Lung microvascular endothelial cell (primary cell): ENCODE data around the gene MAN2A1. TPM values are rescaled to one million over a fixed set of nuclear protein-coding genes. Genes with fewer than 3 reads are reported as not detected.

ENCODE experiments used
- DNase-seq, 2 donors: peaks; one replicate each; pipeline versions ENCODE4 v3.0.0 to v3.0.0-alpha.2; 2010; ENCODE audit warnings: low read depth in 2 of 2
- total RNA-seq: library from RNA; depleted of rRNA; stranded (reverse); fragments of >200 nt; gene quantifications from 2 replicates; pipeline ENCODE4 v1.2.1, GENCODE V29; 2014

Gene MAN2A1
- total RNA-seq, 1 donor from 2014 or later: 45.4 TPM

DNA sequence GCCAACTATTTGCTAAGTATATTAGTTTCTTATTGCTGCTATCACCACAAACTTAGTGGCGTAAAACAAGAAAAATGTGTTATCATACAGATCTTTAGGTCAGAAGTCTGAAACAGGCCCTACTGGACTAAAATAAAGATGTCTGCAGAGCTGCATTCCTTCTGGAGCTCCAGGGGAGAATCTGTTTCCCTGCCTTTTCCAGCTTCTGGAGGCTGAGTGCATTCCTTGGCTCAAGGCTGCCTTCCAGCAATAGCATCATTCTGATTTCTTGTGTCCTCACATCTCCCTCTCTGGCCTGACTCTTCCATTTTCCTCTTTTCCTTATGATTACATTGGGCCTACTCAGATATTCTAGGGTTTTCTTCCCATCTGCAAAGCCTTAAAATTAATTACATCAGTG lies 15.9 kb downstream of the MAN2A1 start:
- no peak for DNase-seq

DNA sequence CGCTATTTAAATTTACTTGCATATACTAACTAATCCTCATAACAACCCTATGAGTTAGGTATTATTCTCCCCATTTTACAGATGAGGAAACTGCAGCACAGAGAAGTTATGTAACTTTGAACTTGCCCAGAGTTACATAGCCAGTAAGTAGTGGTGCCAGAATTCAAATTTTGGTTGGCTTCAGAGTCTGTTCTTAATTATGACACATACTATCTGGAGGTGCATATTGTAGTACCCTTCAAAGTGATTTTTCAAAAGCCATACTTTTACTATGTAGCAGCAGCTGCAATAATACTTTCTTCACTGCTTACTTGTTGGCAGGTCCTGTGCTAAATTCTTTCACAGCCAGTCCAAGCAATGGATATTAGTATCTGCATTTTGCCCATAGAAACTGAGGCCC lies 16.4 kb downstream of the MAN2A1 start:
- no peak for DNase-seq

DNA sequence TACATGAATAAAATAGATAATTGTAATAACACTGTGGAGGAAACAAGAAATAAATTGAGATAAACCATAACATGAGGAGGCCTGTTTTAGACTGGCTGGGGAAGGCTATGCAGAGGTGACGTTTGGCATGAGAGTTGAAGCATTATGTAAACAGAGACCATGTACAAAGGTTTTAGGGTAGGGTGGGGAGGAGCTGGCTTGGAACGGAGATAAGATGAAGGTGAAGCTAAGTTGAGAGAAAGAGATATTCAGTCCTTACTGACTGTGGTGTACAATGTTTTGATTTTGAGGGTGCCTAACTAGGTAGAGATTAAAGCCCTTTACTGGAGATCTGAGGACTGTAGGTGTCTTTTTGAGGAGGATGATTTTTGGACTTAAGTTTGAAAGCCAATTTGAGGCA lies 17.8 kb downstream of the MAN2A1 start:
- DNase-seq: no peak

DNA sequence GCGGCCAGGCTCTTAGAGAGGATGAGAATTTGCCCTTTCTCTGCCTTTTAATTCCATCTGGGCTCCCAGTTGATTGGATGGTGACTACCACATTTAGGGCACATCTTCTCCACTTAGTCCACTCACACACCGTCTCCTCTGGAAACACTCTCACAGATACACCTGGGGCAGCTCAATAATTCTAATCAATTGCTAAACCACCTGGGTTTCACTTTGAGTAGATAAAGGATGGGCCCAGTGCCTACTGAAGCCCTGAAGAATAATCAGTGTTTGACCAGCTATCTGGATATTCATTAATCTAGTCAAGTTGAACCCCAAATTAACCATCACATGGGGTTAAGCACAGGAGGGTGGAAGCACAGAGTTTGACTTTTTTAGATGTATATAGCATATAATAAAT lies 19.1 kb downstream of the MAN2A1 start:
- DNase-seq: no peak

DNA sequence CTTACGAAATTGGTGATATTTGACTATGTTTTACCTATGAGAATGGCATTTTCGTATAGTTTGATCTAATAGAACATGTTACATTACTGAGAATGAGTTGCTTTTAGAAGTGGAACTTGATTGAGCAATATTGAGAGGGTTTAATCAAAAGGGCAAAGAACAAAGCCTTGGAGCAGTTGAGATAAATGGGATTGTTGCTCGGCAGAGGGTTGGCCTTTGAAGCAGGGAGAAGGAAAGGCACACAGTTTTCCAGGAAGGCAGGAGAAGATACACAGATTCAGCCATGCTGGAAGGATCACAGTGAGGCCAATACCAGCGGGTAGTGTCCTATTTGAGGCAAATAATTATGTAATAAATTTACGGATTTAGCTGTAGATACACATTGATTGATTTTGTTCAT lies 19.5 kb downstream of the MAN2A1 start:
- no peak for DNase-seq

DNA sequence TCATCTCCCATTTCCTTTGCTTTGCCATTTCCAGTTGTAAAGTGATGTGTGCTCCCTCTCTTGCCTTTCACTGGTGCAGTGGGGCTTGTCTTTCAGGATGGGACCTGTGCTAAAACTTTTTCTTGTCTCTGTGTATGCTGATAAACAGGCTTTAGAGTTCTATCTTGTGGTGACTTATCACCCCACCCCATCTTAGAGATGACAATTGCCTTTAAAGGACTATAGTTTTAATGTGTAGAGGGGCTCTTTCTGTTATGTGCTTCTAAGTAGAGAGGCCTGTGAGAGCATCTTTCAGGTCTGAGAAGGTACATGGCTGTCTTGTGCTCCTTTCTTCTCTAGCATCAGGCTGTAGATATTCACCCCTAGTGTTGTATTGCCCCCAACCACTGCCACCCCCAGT lies 21.9 kb downstream of the MAN2A1 start:
- DNase-seq: no peak

DNA sequence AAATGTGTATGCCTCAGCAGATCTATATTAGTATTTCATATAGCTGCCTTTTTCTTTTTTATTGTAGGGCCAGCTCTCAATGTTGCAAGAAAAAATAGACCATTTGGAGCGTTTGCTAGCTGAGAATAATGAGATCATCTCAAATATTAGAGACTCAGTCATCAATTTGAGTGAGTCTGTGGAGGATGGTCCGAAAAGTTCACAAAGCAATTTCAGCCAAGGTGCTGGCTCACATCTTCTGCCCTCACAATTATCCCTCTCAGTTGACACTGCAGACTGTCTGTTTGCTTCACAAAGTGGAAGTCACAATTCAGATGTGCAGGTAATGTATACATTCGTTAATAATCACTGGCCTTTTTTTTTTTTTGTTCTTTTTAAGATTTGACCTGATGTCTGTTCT lies 23.7 kb downstream of the MAN2A1 start:
- no peak for DNase-seq

DNA sequence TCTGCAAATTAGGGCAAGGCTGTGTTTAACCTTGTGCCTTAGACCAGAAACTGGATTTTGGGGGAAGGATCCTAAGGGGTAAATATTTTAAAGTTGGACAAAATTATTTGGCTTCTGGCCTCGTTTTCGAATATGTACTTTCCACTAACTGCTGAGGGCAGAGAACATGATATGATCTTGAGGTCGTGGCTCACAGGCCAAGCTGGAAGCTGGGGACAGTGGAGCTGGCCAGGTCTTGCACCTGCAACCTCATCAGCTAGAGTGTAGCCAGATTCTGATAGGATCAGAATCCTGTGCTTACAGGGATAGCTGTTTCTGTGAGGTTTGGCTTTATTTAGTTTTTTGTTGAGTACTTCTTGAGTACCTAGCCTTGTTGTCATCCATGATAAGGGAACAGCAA lies 24.9 kb downstream of the MAN2A1 start:
- no peak for DNase-seq

DNA sequence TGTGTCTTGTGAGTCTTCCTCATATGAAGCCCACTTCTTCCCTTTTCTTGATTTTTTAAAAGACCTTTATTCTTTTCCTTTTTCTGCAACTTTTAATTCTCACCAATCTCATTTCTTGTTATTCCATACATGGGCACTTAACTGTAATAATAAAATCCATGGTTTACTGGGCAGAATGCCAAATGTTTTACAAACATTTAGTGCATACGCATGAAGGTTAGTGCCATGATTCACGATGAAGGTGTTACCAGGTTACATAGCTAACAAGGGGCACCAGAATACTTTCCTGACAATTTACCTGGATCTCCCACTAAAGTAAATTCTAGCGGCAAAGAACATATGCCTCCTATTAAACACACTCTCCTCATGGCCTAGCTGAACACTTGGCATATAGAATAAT lies 28.5 kb downstream of the MAN2A1 start:
- DNase-seq: no peak

DNA sequence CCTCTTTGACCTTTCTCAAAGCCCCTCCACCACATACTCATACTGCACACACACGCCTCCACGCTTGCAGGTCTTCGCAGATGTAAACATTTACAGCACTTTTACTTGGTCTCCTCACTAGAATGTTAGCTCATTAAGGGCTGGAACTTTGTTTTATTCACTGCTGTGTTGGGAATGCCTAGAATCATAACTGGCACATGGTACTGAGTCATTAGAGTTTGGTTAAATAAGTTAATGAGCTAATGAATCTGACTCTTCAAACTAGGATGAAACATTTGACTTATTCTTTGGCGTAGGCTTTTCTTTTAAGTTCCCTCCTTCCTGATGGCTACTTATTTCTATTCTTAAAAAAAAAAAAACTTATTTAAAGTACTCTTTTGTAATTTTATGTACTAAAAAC lies 28.9 kb downstream of the MAN2A1 start:
- DNase-seq: no peak

DNA sequence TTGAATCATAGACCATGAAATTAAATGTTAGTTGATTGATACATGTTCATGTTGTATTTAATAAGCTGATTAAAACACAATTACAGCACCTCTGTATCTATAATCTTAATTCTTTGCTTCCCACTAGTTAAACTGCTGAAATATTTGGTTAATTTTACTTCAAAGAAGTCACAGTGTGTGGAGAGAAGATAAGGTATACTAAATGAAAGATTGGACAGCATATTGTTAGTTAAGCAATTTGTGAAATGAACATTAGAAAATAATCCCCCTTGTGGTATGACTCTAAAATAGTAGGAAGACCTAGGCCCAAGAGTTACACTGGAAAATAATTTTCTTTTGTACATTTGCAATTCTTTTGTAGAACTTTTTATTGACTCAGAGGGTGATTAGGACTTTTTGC lies 30.3 kb downstream of the MAN2A1 start:
- DNase-seq: no peak

DNA sequence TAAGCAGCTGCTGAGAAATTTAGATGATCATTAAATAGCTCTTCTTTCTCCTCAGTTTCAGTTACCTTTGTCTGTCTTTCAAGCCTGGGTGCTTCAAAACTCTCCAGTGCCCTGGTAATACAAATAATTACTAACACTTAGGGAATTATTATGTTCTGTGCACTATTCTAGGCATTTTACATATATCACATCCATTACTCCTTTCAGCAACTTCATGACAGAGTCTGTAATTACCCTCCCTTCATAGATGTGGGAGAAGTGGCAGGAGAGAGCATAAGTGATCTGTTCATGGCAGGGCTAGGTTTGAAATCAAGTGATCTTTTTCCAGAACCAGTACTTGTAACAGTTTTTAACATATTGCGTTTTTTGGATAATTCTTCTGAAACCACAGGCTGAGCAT lies 32.0 kb downstream of the MAN2A1 start:
- no peak for DNase-seq

DNA sequence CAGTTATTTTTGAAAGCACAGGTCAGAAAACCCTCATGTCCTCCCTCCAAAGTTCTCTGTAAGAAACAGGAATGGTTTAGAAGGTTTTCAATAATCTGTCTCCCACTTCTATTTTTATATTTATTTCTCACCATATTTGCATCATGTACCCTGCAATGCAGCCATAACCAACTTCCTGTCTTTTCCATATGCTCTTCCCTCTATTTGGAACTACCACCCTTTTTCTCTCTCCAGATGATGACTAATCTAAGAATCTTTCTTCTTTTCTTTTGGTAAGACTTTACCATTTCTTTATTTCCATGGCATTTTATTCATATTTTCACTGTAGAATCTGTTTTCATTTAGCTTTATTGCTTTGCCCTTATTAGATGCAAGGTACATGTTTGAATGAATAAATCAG lies 33.9 kb downstream of the MAN2A1 start:
- DNase-seq: no peak

DNA sequence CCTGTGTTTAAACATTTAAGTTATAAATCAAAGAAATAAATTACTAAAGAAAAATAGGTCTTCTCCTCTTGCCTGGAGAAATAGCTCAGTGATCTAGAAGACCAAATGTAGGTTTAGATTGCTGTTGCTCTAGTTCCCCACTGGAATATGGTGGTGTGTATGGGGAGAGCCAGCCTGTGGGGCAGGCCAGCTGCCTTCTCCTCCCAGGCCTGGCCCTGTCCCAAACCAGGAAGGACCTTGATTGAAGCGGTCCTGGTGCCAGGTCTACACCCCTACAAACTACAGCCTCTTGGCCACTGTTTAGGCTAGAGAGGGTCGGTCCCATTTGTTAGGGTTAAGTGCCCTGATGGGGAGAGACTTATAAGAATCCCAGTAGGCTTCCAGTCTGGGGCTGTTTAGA lies 35.4 kb downstream of the MAN2A1 start:
- no peak for DNase-seq

DNA sequence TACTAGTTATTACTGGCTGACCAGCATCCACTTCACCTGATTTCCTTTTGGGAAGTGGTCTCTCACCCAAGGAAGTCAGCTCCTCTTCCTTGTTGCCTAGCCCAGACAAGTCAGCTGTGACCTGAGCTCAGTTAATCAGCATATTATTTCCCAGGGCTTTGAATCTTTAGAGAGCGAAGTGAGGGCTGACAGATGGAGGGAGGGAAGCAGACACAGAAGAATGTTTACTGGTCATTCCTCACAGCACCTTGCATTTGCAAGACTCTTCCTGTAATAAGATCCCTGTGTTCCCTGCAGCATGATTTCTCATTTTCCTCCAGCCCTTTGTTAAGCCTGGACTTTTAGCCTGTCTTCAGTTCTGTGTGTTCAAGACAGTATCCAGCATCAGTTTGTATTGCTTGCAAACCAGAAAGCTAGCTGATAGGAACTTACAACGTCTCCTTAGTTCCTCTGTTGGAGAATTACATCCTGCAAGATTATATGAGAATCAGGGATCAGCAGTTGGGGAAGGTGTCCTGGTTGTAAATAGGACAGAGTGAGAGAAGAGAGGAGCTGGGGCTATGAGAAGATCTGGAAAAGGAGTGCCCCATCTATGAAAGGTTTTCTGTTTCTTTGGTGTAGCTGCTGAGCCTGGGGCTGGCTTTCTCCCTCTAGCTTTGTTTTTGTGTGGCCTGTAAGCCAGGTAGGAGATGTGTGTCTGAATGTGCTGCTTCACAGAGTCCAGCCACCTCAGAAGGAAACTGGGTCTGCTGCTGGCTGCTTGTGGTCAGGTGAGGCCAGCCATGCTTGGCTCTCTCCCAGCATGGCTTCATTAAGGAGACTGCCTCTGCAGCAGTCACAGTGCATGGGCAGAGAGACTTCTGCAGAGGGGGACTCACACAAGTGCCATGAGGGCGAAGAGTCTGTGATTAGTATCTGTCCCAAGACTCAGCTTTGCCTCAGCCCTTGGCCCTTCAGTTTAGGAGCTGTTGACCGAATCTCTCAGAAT lies 50.3 kb downstream of the MAN2A1 start:
- peak in 1 of 2 donors; percentile 33 for DNase-seq

DNA sequence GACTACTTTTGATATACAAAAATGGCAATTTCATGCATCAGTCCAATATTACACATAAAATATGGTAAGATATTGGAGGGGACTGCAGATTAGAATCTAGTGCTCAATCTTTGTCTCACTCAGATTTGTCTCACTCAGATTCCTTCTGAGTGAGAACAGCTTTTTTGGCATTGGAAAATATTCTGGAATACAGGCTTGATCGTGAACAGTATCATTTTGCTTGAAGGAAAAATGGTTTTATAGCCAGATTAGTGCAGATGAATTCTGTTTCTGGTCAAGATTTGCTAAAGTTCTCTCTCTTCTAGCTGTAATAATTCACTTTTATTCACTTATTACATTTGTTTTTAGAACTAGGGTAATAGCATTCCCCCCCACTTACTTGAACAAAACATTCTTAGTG lies 51.2 kb downstream of the MAN2A1 start:
- DNase-seq: no peak

DNA sequence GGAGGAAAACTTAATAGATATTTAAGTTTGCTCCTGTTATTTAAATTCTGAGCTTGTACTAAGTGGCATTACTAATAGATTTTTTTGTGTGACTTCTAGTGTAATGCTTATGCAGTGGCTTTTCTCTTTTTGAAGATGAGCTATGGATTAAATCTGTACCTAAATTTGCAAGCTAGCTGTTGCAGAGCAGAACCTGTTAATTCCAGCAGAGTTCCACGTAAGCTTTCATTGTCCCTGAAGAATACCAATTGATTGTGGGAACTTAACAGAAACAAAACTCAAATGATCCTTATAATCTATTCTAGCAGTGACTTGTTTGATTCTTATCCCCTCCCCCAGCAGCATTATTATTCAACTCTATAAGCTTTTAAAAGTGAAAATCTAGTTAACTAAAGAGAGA lies 51.7 kb downstream of the MAN2A1 start:
- DNase-seq: no peak

DNA sequence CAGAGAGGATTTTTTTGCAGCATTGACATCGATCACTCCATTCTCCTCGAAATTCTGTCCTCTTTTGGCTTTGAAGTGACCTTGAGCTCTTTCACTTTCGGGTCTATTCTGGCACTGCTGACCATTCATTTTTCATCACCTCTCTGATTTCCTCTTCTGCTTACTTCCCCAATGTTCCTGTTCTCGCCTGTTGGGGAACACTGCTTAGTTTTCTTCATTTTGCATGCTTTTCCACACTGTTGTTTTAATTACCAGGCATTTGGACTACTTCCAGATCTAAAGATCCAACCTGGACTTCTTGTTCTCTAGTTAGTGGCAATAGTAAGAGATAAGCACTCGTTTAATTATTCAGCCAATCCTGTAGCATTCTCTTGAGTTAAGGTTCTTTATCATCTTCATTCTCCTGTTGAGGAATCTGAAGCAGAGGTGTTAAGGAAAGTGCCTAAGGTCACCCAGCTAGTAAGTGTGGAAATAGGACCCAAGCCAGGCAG lies 53.4 kb downstream of the MAN2A1 start:
- peak in 1 of 2 donors; percentile 71 for DNase-seq

DNA sequence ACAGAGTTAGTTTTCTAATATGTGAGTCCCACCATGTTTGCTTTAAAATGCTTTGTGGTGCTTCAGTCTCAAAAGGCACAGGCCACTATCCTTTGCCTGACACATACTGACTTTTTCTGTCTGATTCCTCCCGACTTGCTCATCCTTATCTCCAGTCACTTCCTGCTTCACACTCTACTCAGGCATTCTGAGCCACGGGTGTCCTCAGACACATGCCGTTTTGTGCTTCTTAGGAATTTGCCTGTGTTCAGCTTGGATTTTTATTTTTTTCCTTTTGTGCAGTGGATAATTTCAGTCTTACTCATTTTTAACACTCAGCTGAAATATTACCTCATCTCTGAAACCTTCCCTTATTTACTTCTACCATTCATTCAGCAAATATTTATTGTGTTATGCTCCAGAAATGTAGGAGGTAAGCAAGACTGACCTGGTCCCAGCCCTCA lies 54.1 kb downstream of the MAN2A1 start:
- peak in 1 of 2 donors; percentile 59 for DNase-seq

DNA sequence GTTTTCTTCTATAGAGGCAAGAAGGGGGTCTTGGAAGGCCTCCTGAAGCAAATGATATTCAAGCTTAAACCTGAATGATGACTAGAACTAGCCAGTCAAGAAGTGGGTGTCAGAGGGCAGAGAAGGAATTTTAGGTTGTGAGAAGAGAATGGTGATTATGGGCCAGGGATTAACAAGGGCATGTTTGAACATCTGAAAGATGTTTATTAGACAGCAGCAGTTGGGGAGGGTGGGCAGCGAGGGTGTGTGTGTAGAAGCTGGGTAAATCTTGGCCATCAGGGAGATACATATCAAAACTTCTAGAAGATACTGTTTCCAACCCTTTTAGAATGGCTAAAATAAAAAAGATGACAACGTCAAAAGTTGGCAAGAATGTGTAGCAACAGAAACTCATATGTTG lies 54.5 kb downstream of the MAN2A1 start:
- no peak for DNase-seq

DNA sequence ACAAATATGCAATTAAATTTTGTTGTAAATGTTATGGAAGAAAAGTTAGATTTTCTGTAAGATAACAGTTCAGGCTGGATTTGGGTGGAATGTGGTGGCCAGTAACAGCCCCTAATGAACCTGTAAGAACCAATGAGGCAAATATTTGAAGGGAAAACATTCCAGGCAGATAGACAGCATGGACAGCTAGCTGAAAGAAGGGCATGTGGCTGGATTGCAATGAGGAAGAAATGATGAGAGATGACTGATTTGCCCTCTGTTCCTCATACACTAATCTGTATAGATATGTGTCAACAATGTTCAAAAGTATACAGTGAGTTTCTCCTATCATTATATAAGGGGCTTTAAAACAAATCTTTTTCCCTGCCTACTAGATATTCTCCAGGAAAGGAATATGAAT lies 58.8 kb downstream of the MAN2A1 start:
- DNase-seq: peak in 1 of 2 donors; percentile 12

DNA sequence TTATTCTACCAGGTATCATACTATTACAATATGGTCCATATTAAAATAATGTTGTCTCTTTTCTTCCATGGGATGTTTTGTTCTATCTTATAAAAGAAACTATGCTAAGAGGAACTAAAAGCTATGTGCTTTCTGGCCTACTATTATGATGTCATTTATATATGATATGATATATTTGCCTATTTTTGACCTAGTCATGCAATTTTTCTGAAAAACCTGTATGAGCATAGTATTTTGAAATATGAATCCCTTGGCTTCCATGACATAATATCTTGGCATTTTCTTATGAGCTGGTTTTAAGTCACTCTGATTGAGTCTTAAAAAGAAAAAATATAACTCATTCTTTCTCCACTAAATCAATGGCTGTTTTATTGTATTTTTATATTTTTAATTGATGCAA lies 60.7 kb downstream of the MAN2A1 start:
- DNase-seq: no peak

DNA sequence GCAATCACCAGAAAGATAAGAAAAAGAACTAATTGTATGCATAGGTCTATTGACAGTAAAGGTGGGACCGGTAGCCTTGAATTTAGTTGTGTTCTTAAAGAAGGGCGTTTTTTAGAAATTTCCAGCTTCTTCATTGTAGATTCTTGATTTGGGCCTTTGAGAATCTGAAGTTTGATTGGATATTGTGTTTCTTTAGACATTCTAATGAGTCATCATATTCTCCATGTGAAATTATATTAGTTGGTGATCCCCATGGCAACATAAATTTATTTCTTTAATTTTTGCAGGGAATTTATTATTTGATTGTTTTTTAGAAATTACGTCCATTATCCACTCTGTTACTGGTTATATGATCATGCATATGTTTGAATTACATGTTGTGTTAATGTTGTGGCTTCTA lies 63.6 kb downstream of the MAN2A1 start:
- no peak for DNase-seq
